C4-2B (cell line): ENCODE data around the gene FHL3.

Source experiments
- ZFX ChIP-seq: fragments of 450-650 bp; IDR thresholded peaks from 2 replicates; pipeline ENCODE4 v1.6.1; 2017
- TF ChIP-seq, protein P1 (sequence below): fragments of 450-650 bp; conservative IDR thresholded peaks from 2 replicates; pipeline ENCODE4 v1.5.1; 2017; ENCODE audit warnings: mild to moderate bottlenecking

- TF ChIP-seq, protein P1, sequence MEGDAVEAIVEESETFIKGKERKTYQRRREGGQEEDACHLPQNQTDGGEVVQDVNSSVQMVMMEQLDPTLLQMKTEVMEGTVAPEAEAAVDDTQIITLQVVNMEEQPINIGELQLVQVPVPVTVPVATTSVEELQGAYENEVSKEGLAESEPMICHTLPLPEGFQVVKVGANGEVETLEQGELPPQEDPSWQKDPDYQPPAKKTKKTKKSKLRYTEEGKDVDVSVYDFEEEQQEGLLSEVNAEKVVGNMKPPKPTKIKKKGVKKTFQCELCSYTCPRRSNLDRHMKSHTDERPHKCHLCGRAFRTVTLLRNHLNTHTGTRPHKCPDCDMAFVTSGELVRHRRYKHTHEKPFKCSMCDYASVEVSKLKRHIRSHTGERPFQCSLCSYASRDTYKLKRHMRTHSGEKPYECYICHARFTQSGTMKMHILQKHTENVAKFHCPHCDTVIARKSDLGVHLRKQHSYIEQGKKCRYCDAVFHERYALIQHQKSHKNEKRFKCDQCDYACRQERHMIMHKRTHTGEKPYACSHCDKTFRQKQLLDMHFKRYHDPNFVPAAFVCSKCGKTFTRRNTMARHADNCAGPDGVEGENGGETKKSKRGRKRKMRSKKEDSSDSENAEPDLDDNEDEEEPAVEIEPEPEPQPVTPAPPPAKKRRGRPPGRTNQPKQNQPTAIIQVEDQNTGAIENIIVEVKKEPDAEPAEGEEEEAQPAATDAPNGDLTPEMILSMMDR, result no peak
- TF ChIP-seq ZFX, result no peak
Measured at GRCh38 chr1:38015978-38016725, 10.8 kb upstream of the FHL3 start.
